Measurements from ENCODE around the gene WASF1. TPM values are rescaled to one million over a fixed set of nuclear protein-coding genes. Genes with fewer than 3 reads are reported as not detected.

The WASF1 gene
- total RNA-seq: 10.3 and 14.2 TPM in 2 replicates

GRCh38 chr6:110179406-110180227, at the start of gene WASF1:
Gene WASF1, minus strand, starts transcription at chr6:110179670. Its CDS starts 52,069 bp downstream, at chr6:110127601.
- TF ChIP-seq CTCF (IDR thresholded peaks at IDR 0.05; ENCODE audit: insufficient read depth, low read depth, low read length): no peak
- H3K4me3 ChIP-seq (ENCODE audit: low read depth, low read length): peak within 1 kb of the TSS; percentile 98
- peak; percentile 98 for DNase-seq (ENCODE audit: low read depth)

GRCh38 chr6:110226261-110226660, 46.8 kb upstream of the WASF1 start:
- no peak overlapping the region for H3K4me3 ChIP-seq (ENCODE audit: low read depth, low read length)
- DNase-seq (ENCODE audit: low read depth): no peak
- TF ChIP-seq CTCF (IDR thresholded peaks at IDR 0.05; ENCODE audit: insufficient read depth, low read depth, low read length): no peak

- no peak for TF ChIP-seq CTCF (IDR thresholded peaks at IDR 0.05; ENCODE audit: insufficient read depth, low read depth, low read length)
- no peak overlapping the region for H3K4me3 ChIP-seq (ENCODE audit: low read depth, low read length)
- DNase-seq (ENCODE audit: low read depth): peak; percentile 17
Observed at GRCh38 chr6:110221738-110222137, 42.3 kb upstream of the WASF1 start.

GRCh38 chr6:110217266-110217665, 37.8 kb upstream of the WASF1 start:
- DNase-seq (ENCODE audit: low read depth): peak; percentile 11
- no peak for TF ChIP-seq CTCF (IDR thresholded peaks at IDR 0.05; ENCODE audit: insufficient read depth, low read depth, low read length)
- H3K4me3 ChIP-seq (ENCODE audit: low read depth, low read length): no peak overlapping the region

- no peak for DNase-seq (ENCODE audit: low read depth)
- H3K4me3 ChIP-seq (ENCODE audit: low read depth, low read length): no peak overlapping the region
- TF ChIP-seq CTCF (IDR thresholded peaks at IDR 0.05; ENCODE audit: insufficient read depth, low read depth, low read length): no peak
Observed at GRCh38 chr6:110216140-110216539, 36.7 kb upstream of the WASF1 start.

GRCh38 chr6:110214338-110214737, 34.9 kb upstream of the WASF1 start:
- H3K4me3 ChIP-seq (ENCODE audit: low read depth, low read length): no peak overlapping the region
- TF ChIP-seq CTCF (IDR thresholded peaks at IDR 0.05; ENCODE audit: insufficient read depth, low read depth, low read length): no peak
- no peak for DNase-seq (ENCODE audit: low read depth)

Data from fibroblast of villous mesenchyme (primary cell).